Motor neuron (in vitro differentiated cells): ENCODE measurements around the gene SLC4A3. TPM values are rescaled to one million over a fixed set of nuclear protein-coding genes. Genes with fewer than 3 reads are reported as not detected.

Experiments
- ATAC-seq, 8 experiments: fragments of 200-7000 bp; cut with Tn5 transposase; replicated peaks in 6 of 8; 2 replicates each; pipeline ENCODE4 v1.8.0; 2021; ENCODE audit warnings: mild to moderate bottlenecking in 8 of 8, moderate library complexity in 8 of 8
- H3K27ac ChIP-seq, 2 donors: fragments of 250-450 bp; sonication (Bioruptor Pico); 2 replicates each; pipeline ENCODE4 v1.9.0; 2021; ENCODE audit warnings: antibody characterized with exemption in 2 of 2, mild to moderate bottlenecking in 2 of 2, moderate library complexity in 1 of 2
- H3K4me1 ChIP-seq, 2 donors: fragments of 250-450 bp; sonication (Bioruptor Pico); replicated peaks in 1 of 2; 2 replicates each; pipeline ENCODE4 v1.6.1; 2021; ENCODE audit warnings: antibody characterized with exemption in 2 of 2, mild to moderate bottlenecking in 2 of 2, moderate library complexity in 1 of 2
- H3K4me3 ChIP-seq, 5 donors: fragments of 250-450 bp; sonication (Bioruptor Pico); 2 replicates each; pipeline ENCODE4 v1.9.0; 2021; ENCODE audit warnings: antibody characterized with exemption in 5 of 5, mild to moderate bottlenecking in 5 of 5, moderate library complexity in 4 of 5
- WGBS, 10 experiments: fragments of 450-650 bp; shearing (Covaris generic); methylation state at CpG; one replicate each; pipeline ENCODE4 v1.0.0; 2022; 5-methylcytosine and 5-hydroxymethylcytosine counted together
- in situ Hi-C, 9 experiments: fragments of 400-800 bp; cut with MboI; loops; one replicate each; pipeline ENCODE4 v1.15.0; 2021; ENCODE audit warnings: low sequenced_read_pairs in 9 of 9, low pct_unique_long_range_greater_than_20kb in 2 of 9; ENCODE audit not compliant: unreplicated experiment in 9 of 9
- total RNA-seq, 8 experiments: library from RNA; unstranded; fragments of 300-600 nt; gene quantifications; 2 replicates each; pipeline versions ENCODE4 v1.2.3 to v1.2.4, GENCODE V29; 2022

The SLC4A3 gene
- total RNA-seq, 8 experiments from 2014 or later, result 0.05 to 17.7 (median 5.8) TPM

- WGBS, 10 experiments, result 94% methylated on average over 3 of the region's 9 CpGs; no CpG with 5 or more reads in 9 of the 10 experiments
- Histone ChIP-seq H3K4me1 (peaks cover 9% of the 10 kb centered on the region in 2 donors), H3K4me3 (no peak overlapping the region), H3K27ac (no peak overlapping the region)
- ATAC-seq, result no peak
- in situ Hi-C loops, result no loop called here
These were observed 4.0 kb downstream of the SLC4A3 start for GRCh38 chr2:219631406-219631891.

DNA sequence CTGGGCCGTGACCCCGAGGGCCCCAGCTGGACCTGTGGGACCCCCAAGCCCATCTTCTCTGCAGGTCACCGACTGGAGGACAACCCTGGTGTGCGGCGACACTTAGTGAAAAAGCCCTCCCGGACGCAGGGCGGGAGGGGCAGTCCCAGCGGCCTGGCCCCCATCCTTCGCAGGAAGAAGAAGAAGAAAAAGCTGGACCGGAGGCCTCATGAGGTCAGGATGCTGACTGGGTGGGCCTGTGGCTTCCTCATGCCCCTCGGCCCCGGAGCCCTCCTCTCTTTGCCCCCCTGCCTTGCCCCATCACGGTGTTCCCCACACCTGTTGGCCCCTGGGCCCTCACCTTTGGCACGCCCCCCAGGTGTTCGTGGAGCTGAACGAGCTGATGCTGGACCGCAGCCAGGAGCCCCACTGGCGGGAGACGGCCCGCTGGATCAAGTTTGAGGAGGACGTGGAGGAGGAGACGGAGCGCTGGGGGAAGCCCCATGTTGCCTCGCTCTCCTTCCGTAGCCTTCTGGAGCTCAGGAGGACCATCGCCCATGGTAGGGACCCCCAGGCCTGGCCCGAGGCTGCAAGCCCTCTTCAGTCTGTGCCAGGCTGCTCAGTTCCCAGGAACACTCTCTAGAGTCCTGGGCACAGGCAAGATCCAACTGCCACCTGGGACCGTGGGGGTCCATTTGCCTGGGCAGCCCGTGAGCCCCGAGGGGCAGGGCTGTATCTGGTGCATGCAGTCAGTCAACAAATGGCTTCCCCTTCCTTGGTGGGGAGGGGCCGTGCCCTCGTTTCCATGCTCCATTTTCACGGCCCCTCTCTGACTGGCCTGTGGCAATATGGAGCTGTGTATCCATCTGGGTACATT lies 4.7 kb downstream of the SLC4A3 start:
- in situ Hi-C loops, result no loop called here
- Histone ChIP-seq H3K4me3 (no peak overlapping the region), H3K27ac (no peak overlapping the region), H3K4me1 (peaks cover 6 to 8% of the 10 kb centered on the region in 2 donors)
- 67 to 100% (median 87%) methylated on average over 1 to 3 of the region's 34 CpGs; no CpG with 5 or more reads in 6 of the 10 experiments for WGBS, 10 experiments
- no peak for ATAC-seq

- no peak for ATAC-seq
- Histone ChIP-seq H3K4me3 (no peak overlapping the region), H3K27ac (no peak overlapping the region), H3K4me1 (peaks cover 6% of the 10 kb centered on the region in 2 donors)
- 40 to 100% (median 85%) methylated on average over 1 to 3 of the region's 8 CpGs; no CpG with 5 or more reads in 6 of the 10 experiments for WGBS, 10 experiments
- in situ Hi-C loops, result no loop called here
These were observed 5.3 kb downstream of the SLC4A3 start for GRCh38 chr2:219632760-219633105.

- no peak overlapping the region for H3K27ac ChIP-seq
- 67 to 92% (median 76%) methylated on average over 1 to 7 of the region's 22 CpGs; no CpG with 5 or more reads in 4 of the 10 experiments for WGBS, 10 experiments
- H3K4me1 ChIP-seq, result peaks cover under 1 to 1% of the 10 kb centered on the region in 2 donors
- in situ Hi-C loops, result no loop called here
- H3K4me3 ChIP-seq, result no peak overlapping the region
- ATAC-seq, result no peak
These were observed 6.0 kb downstream of the SLC4A3 start for GRCh38 chr2:219633276-219634065.

- in situ Hi-C loops, result no loop called here
- Histone ChIP-seq H3K4me3 (no peak overlapping the region), H3K4me1 (no peaks in the 10 kb centered on the region), H3K27ac (no peak overlapping the region)
- ATAC-seq, result no peak
- WGBS, 10 experiments, result 78 to 94% (median 85%) methylated on average over 3 to 10 of the region's 15 CpGs; no CpG with 5 or more reads in 4 of the 10 experiments
These were observed 6.9 kb downstream of the SLC4A3 start for GRCh38 chr2:219634171-219634940.

GRCh38 chr2:219634951-219635751 lies 7.7 kb downstream of the SLC4A3 start:
- no peak for ATAC-seq
- WGBS, 10 experiments, result 20 to 100% (median 75%) methylated on average over 1 to 6 of the region's 22 CpGs; no CpG with 5 or more reads in 6 of the 10 experiments
- no peak overlapping the region for H3K4me3 ChIP-seq
- no peak overlapping the region for H3K27ac ChIP-seq
- in situ Hi-C loops, result no loop called here
- no peaks in the 10 kb centered on the region for H3K4me1 ChIP-seq

DNA sequence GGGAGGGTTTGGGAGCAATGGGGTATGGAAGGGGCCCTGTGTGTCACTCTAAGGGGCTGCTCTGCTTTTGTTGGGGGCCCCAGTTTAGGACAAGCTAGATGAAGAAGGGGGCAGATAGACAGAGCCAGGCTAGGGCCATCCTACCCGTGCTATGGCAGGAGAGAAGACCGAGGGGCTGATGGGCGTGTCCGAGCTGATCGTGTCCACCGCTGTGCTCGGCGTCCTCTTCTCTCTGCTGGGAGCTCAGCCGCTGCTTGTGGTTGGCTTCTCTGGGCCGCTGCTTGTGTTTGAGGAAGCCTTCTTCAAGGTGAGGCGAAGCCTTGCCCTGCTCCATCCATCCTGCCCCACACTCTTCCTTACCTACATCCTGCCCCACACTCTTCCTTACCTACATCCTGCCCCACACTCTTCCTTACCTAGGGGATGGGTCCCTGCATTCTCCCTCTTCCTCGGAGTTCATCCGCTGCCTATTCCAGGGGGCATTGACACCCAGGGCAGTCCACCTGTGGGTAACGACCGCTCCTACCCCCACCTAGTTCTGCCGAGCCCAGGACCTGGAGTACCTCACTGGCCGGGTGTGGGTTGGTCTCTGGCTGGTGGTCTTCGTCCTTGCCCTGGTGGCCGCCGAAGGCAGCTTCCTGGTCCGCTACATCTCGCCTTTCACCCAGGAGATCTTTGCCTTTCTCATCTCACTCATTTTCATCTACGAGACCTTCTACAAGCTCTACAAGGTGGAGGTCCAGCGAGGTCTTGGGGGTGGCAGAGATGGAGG lies 8.9 kb downstream of the SLC4A3 start:
- ATAC-seq, result no peak
- in situ Hi-C loops, result no loop called here
- Histone ChIP-seq H3K27ac (no peak overlapping the region), H3K4me1 (no peaks in the 10 kb centered on the region), H3K4me3 (no peak overlapping the region)
- WGBS, 10 experiments, result 60 to 100% (median 87%) methylated on average over 1 to 10 of the region's 24 CpGs; no CpG with 5 or more reads in 6 of the 10 experiments

DNA sequence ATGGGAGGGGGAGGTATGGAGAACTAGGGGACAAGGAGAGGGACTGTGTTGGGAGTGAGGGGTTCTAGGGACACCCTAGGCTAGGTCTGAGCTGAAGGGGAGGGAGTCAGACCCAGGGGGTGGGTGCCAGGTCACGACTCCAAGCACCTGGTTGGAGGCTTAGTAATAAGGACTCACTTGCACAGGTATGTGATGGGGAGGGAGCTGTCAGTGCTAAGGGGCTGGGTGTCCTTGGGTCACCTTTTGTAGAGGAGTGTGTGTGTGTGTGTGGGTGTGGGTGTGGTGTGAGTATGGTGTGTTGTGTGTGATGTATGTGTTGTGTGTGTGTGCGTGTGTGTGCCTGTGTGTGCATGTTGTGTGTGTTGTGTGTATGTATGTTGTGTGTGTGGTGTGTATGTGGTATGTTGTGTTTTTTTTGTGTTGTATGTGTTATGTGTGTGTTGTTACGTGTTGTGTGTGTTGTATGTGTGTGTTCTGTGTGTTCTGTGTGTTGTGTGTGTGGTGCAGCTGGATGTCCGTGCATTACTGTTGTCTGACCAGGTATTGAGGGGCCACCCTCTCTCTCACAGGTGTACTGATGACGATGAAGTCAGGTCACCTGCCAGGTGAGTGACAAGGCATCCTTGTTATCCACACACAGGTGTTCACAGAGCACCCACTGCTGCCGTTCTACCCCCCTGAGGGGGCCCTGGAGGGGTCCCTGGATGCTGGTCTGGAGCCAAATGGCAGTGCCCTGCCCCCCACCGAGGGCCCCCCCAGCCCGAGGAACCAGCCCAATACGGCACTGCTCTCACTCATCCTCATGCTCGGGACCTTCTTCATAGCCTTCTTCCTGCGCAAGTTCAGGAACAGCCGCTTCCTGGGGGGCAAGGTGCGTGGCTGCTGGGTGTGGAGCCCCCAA lies 9.8 kb downstream of the SLC4A3 start:
- in situ Hi-C loops, result no loop called here
- Histone ChIP-seq H3K4me3 (no peak overlapping the region), H3K4me1 (peaks cover 2 to 3% of the 10 kb centered on the region in 2 donors), H3K27ac (no peak overlapping the region)
- ATAC-seq, result no peak
- WGBS, 10 experiments, result 27 to 100% (median 58%) methylated on average over 1 to 4 of the region's 13 CpGs; no CpG with 5 or more reads in 3 of the 10 experiments

GRCh38 chr2:219637842-219638185 lies 10.4 kb downstream of the SLC4A3 start:
- Histone ChIP-seq H3K4me1 (peaks cover 4 to 5% of the 10 kb centered on the region in 2 donors), H3K27ac (no peak overlapping the region), H3K4me3 (no peak overlapping the region)
- no peak for ATAC-seq
- 56 to 100% (median 83%) methylated on average over 1 to 4 of the region's 9 CpGs; no CpG with 5 or more reads in 5 of the 10 experiments for WGBS, 10 experiments
- in situ Hi-C loops, result no loop called here

DNA sequence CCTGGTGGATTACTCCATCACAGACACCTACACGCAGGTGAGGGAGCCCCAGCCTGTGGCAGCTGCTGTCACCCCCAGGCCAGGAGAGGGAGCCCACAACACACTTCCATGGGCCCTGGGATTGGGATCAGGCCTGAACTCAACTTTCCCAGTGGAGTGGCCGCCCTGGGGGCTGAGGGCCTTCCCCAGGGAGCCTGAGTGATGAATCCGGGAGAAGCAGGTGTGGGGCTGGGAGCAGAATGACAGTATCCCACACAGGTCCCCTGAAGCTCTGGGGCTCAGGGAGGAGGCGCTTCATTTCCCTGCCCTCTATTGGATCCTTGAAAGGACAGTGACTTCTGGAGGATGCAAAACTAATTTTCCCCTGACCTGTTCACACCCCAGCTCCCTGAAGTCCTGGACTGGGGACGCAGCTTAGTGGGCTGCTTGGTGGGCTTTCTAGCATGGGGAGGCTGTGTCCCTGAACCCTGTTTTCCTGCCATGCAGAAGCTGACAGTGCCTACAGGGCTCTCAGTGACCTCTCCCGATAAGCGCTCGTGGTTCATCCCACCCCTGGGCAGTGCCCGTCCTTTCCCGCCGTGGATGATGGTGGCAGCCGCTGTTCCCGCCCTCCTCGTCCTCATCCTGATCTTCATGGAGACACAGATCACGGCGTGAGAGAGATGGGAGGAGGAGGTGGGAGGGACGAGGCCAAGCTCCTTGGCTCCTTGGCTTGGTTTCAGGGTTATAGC lies 11.0 kb downstream of the SLC4A3 start:
- WGBS, 10 experiments, result 46 to 90% (median 79%) methylated on average over 1 to 8 of the region's 17 CpGs; no CpG with 5 or more reads in 4 of the 10 experiments
- in situ Hi-C loops, result no loop called here
- Histone ChIP-seq H3K27ac (no peak overlapping the region), H3K4me1 (peaks cover 4 to 5% of the 10 kb centered on the region in 2 donors), H3K4me3 (no peak overlapping the region)
- no peak for ATAC-seq
